Osteoblast (primary cell): ENCODE data around the gene POGZ. TPM values are rescaled to one million over a fixed set of nuclear protein-coding genes. Genes with fewer than 3 reads are reported as not detected.

ENCODE experiments used
- DNase-seq: peaks from one replicate; pipeline ENCODE4 v3.0.0; 2011; ENCODE audit warnings: low spot score, mixed read lengths; ENCODE audit not compliant: insufficient read length; ENCODE audit errors: missing footprints
- H2AFZ ChIP-seq: 2 replicates; pipeline ENCODE4 v1.6.0; 2011; ENCODE audit warnings: mild to moderate bottlenecking, low read length
- H3K27ac ChIP-seq: 2 replicates; pipeline ENCODE4 v1.5.1; 2011; ENCODE audit warnings: mild to moderate bottlenecking, low read depth, low read length, moderate library complexity
- H3K27me3 ChIP-seq: 2 replicates; pipeline ENCODE4 v1.6.0; 2012; ENCODE audit warnings: mild to moderate bottlenecking, control low read depth, inconsistent platforms, low read length, moderate library complexity; ENCODE audit not compliant: insufficient read depth
- H3K36me3 ChIP-seq: 2 replicates; pipeline ENCODE4 v1.5.1; 2011; ENCODE audit warnings: mild to moderate bottlenecking, low read length, control low read depth, moderate library complexity; ENCODE audit not compliant: insufficient read depth
- H3K4me1 ChIP-seq: 2 replicates; pipeline ENCODE4 v1.5.1; 2011; ENCODE audit warnings: mild to moderate bottlenecking, low read length, control low read depth, moderate library complexity; ENCODE audit not compliant: insufficient read depth
- H3K4me2 ChIP-seq: 2 replicates; pipeline ENCODE4 v1.6.0; 2011; ENCODE audit warnings: mild to moderate bottlenecking, low read length; ENCODE audit not compliant: insufficient read depth
- H3K4me3 ChIP-seq: fragments of 200-600 bp; sonication (generic); 3 replicates; pipeline ENCODE4 v1.5.1; 2012; ENCODE audit warnings: mild to moderate bottlenecking, low read length, inconsistent platforms; ENCODE audit not compliant: insufficient read depth
- H3K79me2 ChIP-seq: 2 replicates; pipeline ENCODE4 v1.6.0; 2012; ENCODE audit warnings: mild to moderate bottlenecking, low read length, control low read depth, inconsistent platforms; ENCODE audit not compliant: insufficient read depth
- H3K9me3 ChIP-seq: 2 replicates; pipeline ENCODE4 v1.5.1; 2011; ENCODE audit warnings: low read depth, low read length, control low read depth
- H4K20me1 ChIP-seq: 2 replicates; pipeline ENCODE4 v1.6.0; 2012; ENCODE audit warnings: mild to moderate bottlenecking, low read length, control low read depth; ENCODE audit not compliant: insufficient read depth
- total RNA-seq: library from RNA; depleted of rRNA; stranded (reverse); fragments of >200 nt; gene quantifications from 2 replicates; pipeline ENCODE4 v1.2.3, GENCODE V29; 2012
- TF ChIP-seq, protein P1 (sequence below): IDR thresholded peaks from 2 replicates; pipeline ENCODE4 v1.5.1; 2011; ENCODE audit warnings: mild to moderate bottlenecking, low read depth, low read length, moderate library complexity; ENCODE audit errors: extremely low read depth

Gene POGZ
- total RNA-seq, 1 donor, result 26.8 TPM

DNA sequence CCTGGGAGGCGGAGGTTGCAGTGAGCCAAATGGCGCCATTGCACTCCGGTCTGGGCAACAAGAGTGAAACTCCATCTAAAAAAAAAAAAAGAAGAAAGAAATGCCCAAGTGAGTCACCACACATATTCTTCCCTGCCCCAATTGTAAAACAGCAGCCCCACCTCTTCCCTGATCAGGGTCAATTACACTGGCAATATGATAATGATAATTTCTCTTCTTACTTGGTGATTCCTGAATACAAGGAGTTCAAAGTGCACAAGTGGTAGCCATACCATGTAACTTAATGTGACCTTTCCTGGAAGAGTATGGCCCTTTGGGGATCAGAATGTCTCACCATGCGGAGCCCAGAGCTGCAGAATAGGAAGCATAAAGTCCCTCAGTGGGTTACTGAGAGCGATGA is 40.1 kb upstream of the POGZ start:
- H3K36me3 ChIP-seq, result no peaks in the 10 kb centered on the region
- no peak overlapping the region for H3K4me2 ChIP-seq
- no peaks in the 10 kb centered on the region for H3K79me2 ChIP-seq
- no peaks in the 10 kb centered on the region for H4K20me1 ChIP-seq
- H3K27me3 ChIP-seq, result peaks cover 30% of the 10 kb centered on the region
- DNase-seq, result no peak
- H3K4me1 ChIP-seq, result peaks cover 7% of the 10 kb centered on the region
- H3K27ac ChIP-seq, result no peak overlapping the region
- H3K4me3 ChIP-seq, result no peak overlapping the region
- no peaks in the 10 kb centered on the region for H3K9me3 ChIP-seq
- no peak overlapping the region for H2AFZ ChIP-seq
- TF ChIP-seq, protein P1, sequence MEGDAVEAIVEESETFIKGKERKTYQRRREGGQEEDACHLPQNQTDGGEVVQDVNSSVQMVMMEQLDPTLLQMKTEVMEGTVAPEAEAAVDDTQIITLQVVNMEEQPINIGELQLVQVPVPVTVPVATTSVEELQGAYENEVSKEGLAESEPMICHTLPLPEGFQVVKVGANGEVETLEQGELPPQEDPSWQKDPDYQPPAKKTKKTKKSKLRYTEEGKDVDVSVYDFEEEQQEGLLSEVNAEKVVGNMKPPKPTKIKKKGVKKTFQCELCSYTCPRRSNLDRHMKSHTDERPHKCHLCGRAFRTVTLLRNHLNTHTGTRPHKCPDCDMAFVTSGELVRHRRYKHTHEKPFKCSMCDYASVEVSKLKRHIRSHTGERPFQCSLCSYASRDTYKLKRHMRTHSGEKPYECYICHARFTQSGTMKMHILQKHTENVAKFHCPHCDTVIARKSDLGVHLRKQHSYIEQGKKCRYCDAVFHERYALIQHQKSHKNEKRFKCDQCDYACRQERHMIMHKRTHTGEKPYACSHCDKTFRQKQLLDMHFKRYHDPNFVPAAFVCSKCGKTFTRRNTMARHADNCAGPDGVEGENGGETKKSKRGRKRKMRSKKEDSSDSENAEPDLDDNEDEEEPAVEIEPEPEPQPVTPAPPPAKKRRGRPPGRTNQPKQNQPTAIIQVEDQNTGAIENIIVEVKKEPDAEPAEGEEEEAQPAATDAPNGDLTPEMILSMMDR, result no peak

DNA sequence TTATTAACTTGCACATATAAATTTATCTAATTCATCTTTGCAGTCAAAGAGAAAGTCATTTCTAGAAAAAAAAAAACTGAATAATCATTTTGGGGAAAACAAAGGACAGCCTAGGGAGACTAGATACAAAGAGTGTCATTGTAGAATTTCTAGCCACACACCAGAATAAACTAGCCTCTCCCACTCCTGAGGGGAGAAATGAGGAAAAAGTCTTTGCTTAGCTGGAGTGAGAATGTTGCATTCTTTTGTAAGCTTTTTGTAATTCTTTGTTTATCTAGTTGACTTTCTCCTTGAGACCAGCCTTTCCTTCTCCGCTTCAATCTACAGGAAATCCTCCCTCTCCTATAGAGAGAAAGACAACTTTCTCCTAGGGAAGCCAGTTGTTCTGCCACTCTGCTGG is 36.0 kb upstream of the POGZ start:
- TF ChIP-seq, protein P1, result no peak
- Histone ChIP-seq H3K27ac (no peak overlapping the region), H4K20me1 (no peaks in the 10 kb centered on the region), H3K4me3 (no peak overlapping the region), H3K36me3 (no peaks in the 10 kb centered on the region), H3K4me1 (peaks cover 7% of the 10 kb centered on the region), H3K27me3 (peaks cover 26% of the 10 kb centered on the region), H2AFZ (no peak overlapping the region), H3K79me2 (no peaks in the 10 kb centered on the region), H3K9me3 (no peaks in the 10 kb centered on the region), H3K4me2 (no peak overlapping the region)
- no peak for DNase-seq

DNA sequence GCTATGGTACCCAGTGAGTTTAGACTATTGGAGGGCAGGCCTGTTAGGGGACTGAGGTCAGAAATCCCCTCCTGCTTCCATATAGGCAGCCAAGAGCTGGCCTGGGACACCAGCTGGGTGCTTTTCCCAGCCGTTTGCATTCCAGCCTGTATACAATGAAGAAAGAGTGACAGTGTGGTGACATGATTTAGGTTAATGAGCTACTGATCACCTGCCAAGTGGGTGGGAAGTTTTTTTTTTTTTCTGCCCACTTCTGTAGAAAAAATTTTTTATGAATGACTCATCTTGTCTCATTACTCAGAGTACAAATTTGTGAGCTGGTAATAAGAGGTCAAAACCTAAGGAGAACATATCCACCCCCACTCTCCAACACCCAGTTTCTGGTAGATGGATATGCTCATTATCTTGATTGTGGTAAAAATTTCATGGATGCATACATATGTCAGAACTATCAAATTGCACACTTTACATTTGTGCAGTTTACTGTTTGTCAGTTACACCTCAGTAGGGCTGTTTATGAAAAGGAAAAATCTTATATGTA is 35.5 kb upstream of the POGZ start:
- Histone ChIP-seq H3K4me1 (peaks cover 7% of the 10 kb centered on the region), H3K4me3 (no peak overlapping the region), H4K20me1 (no peaks in the 10 kb centered on the region), H3K79me2 (no peaks in the 10 kb centered on the region), H3K9me3 (no peaks in the 10 kb centered on the region), H3K27ac (no peak overlapping the region), H2AFZ (no peak overlapping the region), H3K36me3 (no peaks in the 10 kb centered on the region), H3K27me3 (peaks cover 21% of the 10 kb centered on the region), H3K4me2 (no peak overlapping the region)
- no peak for DNase-seq
- TF ChIP-seq, protein P1, result no peak

DNA sequence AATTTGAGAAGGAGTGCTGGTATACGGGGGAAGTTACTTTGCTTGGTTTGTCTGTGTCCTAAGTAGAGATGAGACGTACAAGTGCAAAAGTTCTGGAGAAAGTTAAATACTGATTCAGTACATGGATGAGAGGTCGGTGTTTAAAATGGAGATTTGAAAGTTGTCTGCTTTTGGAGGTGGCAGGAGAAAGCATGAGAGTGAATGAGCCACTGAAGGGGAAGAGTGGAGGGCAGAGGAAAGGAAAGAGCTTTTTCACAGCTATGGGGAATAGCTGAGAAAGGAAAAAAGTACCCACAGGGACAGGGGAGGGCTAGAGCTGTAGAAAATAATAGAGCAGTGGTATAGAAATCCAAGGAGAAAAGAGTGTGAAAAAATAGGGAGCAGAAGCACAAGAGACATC is 33.7 kb upstream of the POGZ start:
- Histone ChIP-seq H3K9me3 (no peaks in the 10 kb centered on the region), H3K4me3 (no peak overlapping the region), H3K27me3 (peaks cover 11% of the 10 kb centered on the region), H3K79me2 (no peaks in the 10 kb centered on the region), H2AFZ (no peak overlapping the region), H3K27ac (no peak overlapping the region), H4K20me1 (no peaks in the 10 kb centered on the region), H3K36me3 (no peaks in the 10 kb centered on the region), H3K4me2 (no peak overlapping the region), H3K4me1 (peaks cover 7% of the 10 kb centered on the region)
- TF ChIP-seq, protein P1, result no peak
- no peak for DNase-seq
